OCI-LY7 (cell line): Measurements from ENCODE around the gene FAM107B.

ENCODE experiments used
- CTCF ChIP-seq: fragments of 200-600 bp; sonication (generic); conservative IDR thresholded peaks from 2 replicates; pipeline ENCODE4 v1.5.1; 2014; ENCODE audit warnings: mild to moderate bottlenecking, antibody characterized with exemption, low read length, moderate library complexity, mixed read lengths
- EZH2phosphoT487 ChIP-seq: fragments of 200-600 bp; sonication (generic); IDR thresholded peaks from 2 replicates; pipeline ENCODE4 v1.6.1; 2018; ENCODE audit warnings: low read depth, borderline replicate concordance, mild to moderate bottlenecking, mixed run types, antibody characterized with exemption, low read length, moderate library complexity, mixed read lengths

GRCh38 chr10:14728346-14728745 is 46.4 kb downstream of the FAM107B start:
- TF ChIP-seq CTCF (no peak), EZH2phosphoT487 (no peak)
